Retinal pigment epithelial cell (primary cell): Measurements from ENCODE around the gene SMCO2.

Source experiments
- DNase-seq: peaks from one replicate; pipeline ENCODE4 v3.0.0-alpha.2; 2010; ENCODE audit warnings: low read depth
- H3K4me3 ChIP-seq: 2 replicates; pipeline ENCODE4 v1.5.1; 2011; ENCODE audit warnings: mild to moderate bottlenecking, low read length, control low read depth, moderate library complexity
- TF ChIP-seq, protein P1 (sequence below): conservative IDR thresholded peaks from 2 replicates; pipeline ENCODE4 v1.5.1; 2011; ENCODE audit warnings: low read depth, low read length, control low read depth, inconsistent platforms

Gene SMCO2

DNA sequence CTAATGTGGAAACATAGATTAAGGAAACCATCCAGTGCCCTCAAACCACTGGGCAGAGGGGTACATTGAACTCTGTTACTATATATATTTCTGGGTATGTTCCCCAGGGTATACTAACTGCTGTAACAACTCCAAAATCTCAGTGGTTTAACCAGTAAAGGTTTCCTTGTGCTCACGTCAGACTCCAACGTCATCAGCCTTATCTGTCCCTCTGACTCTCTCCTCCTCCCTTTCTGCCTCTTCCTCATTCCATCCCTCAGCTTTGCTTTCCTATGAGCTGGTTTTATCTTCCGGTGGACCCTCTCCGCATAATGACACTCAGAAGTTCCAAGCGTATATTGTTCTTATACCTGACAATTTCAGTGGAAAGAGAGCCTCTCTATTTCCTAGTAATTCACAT, 21.2 kb upstream of the SMCO2 start:
- no peak for DNase-seq
- no peak overlapping the region for H3K4me3 ChIP-seq
- TF ChIP-seq, protein P1, sequence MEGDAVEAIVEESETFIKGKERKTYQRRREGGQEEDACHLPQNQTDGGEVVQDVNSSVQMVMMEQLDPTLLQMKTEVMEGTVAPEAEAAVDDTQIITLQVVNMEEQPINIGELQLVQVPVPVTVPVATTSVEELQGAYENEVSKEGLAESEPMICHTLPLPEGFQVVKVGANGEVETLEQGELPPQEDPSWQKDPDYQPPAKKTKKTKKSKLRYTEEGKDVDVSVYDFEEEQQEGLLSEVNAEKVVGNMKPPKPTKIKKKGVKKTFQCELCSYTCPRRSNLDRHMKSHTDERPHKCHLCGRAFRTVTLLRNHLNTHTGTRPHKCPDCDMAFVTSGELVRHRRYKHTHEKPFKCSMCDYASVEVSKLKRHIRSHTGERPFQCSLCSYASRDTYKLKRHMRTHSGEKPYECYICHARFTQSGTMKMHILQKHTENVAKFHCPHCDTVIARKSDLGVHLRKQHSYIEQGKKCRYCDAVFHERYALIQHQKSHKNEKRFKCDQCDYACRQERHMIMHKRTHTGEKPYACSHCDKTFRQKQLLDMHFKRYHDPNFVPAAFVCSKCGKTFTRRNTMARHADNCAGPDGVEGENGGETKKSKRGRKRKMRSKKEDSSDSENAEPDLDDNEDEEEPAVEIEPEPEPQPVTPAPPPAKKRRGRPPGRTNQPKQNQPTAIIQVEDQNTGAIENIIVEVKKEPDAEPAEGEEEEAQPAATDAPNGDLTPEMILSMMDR: no peak

DNA sequence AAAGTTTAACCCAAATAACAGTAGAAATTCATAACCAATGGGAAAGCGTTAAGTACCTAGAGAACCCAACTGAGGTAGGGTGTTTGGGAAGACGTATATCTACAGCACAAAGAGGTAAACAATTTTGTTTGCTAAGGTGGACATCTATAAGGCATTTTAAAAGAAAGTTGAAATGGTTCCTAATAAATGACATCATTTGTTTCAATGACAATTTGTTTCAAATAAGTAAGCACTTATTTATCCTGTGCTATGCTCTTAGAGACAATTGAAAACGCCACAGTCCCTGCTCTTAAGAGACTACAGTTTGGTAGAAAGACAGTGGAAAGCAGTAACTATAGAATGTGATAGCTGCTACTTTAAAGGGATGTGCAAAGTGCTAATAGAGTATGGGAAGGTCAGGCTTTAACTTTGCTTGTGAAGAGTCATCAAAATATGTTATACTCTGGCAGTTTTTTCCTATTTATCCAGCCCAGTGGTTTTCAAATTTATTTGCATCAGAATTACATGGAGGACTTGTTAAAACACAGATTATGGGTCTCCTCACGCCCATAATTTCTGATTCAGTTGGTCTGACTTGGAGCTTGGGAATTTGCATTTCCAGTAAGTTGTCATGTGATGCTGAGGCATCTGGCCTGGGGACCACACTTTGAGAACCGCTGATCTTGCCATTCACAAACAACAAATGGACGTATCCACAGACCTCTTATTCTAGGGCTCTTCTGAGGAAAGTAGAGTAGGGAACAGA, 19.6 kb upstream of the SMCO2 start:
- no peak for DNase-seq
- TF ChIP-seq, protein P1: no peak
- H3K4me3 ChIP-seq: no peak overlapping the region

DNA sequence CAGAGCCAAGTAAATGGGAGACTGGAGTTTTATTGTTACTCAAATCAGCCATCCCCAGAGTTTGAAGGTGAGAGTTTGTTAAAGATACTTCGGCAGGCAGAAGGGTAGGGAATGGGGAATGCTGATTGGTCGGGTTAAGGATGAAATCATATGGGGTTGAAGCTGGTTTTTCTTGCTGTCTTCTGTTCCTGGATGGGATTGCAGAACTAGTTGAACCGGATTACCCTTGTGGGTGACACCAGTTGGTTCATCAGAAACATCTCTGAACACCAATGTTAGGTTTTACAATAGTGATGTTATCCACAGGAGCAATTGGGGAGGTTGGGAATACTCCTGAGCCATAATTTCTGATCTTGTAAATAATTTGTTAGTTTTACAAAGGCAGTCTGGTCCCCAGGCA, 18.7 kb upstream of the SMCO2 start:
- TF ChIP-seq, protein P1: no peak
- no peak for DNase-seq
- H3K4me3 ChIP-seq: no peak overlapping the region

DNA sequence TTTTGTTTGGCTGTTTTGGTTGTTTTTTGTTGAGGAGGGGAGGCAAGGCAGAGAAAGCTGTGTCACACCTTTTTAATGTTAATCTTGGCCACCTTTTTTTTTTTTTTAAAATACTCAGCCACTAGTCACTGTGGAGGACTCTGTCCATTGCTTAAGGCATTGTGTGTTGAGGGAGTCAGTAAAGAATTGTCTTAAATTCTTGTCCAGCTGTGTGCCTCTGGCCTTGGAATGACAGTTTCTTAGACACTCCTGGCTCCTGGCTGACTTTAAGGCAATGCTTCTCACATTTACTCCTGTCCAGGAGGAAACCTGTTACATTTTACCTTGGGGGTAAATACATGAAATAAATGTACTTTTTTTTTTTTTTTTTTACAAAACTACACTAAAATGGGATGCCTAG, 18.1 kb upstream of the SMCO2 start:
- no peak overlapping the region for H3K4me3 ChIP-seq
- no peak for DNase-seq
- TF ChIP-seq, protein P1: no peak

DNA sequence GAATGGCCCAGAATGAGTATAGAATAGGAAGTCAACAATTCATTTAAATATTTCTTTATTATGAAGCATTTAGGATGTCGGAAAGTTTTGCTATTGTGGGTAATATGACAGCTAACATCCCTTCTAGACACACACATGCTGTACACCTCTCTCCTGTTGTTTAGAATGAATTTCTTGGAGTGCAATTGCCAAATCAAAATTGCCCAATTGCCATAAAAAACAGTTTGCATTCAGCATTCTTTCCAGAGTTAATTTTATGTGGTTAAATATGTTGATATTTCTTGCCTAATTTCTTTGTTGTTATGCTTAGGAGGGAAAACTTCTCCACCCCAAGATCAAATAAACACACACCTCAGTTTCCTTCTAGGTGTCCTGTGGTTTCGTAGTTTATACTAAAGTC, 16.9 kb upstream of the SMCO2 start:
- TF ChIP-seq, protein P1: no peak
- H3K4me3 ChIP-seq: no peak overlapping the region
- no peak for DNase-seq

DNA sequence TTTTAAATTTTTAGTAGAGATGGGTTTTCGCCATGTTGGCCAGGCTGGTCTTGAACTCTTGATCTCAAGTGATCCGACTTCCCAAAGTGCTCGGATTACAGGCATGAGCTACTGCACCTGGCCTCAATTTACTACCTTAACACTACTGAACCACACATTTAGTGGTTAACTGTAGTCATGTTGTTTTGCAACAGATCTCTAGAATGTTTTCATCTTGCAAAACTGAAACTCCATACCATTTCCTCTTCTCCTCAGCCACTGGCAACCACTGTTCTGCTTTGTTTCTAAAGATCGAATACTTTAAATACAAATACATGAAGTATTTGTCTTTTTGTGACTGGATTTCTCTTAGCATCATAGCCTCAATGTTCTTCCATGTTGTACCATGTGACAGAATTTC, 15.4 kb upstream of the SMCO2 start:
- TF ChIP-seq, protein P1: no peak
- H3K4me3 ChIP-seq: no peak overlapping the region
- no peak for DNase-seq
